ENCODE results near the gene CCDC33. TPM values are rescaled to one million over a fixed set of nuclear protein-coding genes. Genes with fewer than 3 reads are reported as not detected.

The CCDC33 gene
- total RNA-seq, 1 donor from 2014 or later: 0.41 TPM

DNA sequence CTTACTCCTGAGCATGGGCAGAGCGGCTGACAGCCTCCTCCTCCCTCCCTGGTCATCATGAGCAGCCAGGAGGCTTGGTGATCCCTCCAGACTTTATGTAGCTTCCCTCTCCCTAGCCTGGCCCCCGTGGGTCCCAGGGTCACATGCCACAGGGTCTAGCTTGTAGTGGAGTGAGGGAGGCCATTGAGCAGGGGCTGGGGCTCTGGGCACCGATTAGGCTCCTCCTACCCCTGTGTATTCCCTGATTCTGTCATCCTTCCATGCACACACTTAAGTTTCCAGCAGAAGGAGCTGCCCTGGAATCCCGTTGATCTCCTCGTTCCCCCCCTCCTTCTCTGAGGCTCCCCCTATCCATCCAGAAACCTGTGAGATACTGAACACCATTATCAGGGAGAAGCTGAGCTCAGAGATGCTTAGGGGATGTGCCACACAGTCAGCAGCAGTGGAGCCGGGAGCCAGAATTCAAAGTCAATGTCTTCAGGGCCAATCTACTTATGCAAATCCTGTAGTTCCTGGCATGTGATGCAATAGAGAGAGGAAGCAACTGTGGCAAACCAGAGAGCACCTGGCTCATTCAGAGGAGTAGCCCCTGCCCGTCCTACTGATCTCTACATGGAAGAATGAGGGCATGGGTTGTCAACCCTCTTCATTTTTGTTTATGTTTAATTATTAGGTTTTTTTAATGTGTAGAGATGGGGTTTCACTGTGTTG, 17.2 kb downstream of the CCDC33 start:
- DNase-seq (ENCODE audit: low spot score in 2 of 2) (no peak), FAIRE-seq (no peak)

DNA sequence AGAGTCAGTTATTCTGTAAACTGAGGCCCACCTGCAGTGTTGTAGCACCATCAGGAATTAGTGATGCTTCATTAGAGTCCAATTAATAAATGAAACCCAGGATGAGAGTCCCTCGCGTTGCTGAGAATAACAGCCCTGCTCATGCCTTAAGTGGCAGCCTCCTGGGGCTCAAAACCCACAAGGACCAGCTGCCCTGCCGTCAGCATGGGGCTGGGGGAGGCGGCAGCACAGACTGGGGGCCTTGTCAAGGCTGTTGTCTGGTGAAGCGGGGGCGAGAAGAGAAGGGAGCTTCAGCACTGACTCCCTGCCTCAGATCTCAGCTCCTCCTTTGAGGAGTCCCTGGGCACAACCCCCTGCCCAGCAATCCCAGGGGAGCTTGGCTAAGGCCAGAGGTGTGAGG, 21.0 kb downstream of the CCDC33 start:
- DNase-seq (ENCODE audit: low spot score in 2 of 2) (no peak), FAIRE-seq (no peak)

DNA sequence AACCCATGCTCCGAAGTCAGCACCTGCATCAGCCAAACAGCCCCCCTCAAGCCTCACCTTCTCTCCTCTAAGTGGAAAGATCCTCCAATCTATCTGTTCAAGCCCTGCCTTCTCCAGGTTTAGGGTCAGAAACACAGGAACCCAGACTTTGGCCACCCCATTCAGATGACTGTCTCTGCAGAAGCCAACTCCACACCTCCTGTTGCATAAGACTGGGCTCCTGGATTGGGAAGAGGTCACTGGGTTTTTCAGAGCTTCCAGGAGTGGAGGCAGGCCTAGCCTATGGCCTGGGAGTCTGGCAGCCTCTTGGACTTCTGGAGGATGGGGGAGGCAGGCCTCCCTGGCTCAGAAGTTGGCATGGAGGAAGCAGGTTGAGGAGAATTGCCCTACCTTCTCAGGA, 21.5 kb downstream of the CCDC33 start:
- FAIRE-seq: no peak
- no peak for DNase-seq (ENCODE audit: low spot score in 2 of 2)

DNA sequence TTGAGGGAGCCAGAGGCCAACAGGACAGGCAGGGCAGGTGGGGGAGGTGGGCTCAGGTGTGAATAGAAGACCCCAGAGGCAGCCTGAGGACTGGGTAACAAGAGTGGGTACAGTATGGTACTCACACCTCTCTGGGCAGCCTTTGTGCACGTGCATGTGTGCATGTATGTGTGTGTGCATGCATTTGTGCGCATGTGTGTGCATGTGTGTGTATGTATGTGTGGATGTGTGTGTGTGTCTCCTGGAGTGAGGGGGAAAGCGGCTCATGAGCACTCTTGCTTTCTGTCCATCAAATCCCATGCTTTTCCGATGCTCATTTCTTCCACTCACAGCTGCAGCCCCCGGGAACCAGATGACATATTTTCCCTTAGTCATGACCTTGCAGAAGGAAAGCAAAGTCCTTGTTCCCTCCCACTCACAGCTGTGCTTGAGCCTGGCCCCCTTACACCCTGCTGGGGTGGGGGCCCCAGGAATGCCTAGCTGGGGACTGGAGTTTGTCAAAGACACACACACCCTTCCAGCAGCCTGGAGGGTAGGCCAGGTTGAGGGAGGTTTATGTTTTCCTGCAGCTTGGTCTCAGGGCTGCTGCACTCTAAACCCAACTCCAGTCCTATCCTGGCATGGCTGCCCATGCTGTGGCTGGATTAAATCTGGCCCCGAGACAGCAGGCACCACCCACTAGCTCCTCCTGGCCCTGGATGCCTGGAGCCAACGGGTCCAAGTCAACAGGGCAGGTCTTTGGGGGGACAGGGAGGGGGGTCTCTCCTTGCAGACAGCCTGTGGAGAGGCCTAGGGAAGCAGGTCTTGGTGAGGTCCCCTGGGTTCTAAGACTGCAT, 22.5 kb downstream of the CCDC33 start:
- no peak for DNase-seq (ENCODE audit: low spot score in 2 of 2)
- no peak for FAIRE-seq

DNA sequence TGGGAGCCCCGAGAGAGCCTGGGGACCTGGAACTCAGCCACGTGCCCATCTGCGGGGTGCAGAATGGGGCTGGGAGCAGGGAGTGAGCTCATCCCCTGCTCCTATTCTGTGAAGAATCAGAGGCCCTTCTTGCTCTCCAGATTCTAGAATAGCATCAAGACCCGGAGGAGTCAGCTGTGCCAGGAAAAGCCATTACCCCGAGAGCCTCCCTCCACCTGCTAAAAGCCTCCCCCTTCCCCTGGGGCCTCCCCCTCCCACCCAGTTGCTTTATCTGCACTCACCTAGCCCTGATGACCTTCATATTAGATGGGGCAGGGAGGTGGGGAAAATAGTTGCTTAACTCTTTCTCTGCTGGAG, 23.1 kb downstream of the CCDC33 start:
- FAIRE-seq (no peak), DNase-seq (ENCODE audit: low spot score in 2 of 2) (no peak)

DNA sequence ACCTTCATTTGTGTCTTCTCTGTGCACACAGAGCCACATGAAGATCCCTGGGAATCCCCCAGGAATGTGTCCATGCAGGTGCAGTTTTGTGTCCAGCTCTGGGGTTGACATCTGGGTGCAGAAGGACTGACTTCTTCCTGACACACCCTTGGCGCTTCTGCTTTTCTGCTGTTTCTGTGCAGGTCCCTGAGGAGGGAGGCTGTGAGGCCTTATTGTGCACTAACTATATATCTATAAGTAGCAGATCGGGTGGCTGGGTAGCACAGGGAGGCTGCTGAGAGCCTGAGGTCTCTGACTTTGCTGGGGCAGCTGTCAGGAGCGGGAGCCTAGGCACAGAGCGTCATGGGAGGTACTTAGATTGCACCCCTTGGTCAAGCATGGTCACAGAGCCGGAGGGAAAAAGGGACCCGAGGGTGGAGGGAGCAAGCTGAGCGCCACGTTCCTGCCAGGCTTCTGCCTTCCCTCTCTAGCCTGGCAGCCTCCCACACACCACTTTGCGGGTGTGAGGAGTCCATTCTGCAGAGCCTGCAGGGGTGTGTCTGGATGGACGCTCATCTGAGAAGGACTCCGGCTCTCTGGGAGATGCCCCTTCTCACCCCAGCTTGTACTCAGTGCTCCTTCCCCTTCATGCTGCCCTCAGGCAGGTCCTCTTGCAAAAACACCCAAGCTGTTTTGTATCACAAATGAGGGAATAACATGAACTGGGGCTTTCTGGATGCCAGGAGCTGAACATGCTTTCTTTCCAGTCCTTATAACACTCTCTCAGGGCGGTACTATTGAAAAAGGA, 23.9 kb downstream of the CCDC33 start:
- FAIRE-seq (no peak), DNase-seq (ENCODE audit: low spot score in 2 of 2) (no peak)

DNA sequence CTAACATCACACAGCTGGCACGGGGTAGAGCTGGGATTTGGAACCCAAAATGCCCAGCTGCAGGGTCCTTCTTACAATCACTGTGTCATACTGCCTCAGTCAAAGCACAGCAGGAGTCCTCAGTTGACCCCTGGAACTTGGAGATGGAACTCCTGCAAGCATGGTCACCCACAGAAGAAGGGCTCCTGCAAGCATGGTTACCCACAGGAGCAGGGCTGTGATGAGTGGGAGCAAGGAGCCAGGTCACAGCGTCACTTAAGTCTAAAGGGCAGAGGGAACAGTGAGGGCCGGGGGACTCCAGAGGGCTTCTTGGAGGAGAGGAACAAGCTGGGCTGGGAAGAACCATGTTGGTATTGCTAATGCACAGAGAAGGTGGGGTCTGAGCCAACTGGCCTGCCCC, 24.9 kb downstream of the CCDC33 start:
- DNase-seq (ENCODE audit: low spot score in 2 of 2) (no peak), FAIRE-seq (no peak)

DNA sequence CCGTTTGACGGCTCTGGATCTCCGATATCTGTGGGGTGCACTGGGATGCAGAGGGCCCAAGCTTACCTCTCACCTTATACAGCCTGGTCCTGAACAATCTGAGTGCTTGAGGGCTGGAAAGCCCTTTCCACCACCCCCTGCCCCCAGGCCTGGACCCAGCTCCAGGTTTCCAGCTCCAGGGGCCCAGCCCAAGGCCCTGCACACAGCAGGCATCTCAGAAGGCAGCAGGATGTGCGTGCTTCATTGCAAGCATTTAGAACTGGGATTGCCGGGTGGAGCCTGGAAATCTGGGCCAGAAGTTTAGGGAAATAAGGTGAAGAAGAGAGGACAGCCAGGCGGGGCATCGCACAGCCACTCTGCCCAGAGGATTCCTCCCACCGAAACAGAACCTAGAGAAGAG, 25.6 kb downstream of the CCDC33 start:
- no peak for FAIRE-seq

DNA sequence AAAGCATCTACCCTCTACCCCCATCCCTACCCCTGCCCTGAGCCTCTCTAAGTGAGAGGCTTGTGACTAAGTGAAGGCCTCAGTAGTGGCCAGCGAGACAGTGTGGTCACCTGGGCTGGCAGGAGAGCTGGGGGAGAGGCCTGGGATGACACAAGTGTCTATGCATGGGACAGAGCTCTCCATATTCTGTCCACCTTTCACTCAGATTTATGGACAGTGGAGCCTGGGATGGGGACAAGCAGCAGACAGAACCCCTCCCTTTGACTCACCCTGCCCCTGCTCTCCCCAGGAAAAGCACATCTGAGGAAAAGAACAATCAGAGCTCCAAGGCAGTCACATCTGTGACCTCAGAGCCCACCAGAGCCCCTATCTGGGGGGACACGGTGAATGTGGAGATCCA, 26.0 kb downstream of the CCDC33 start:
- FAIRE-seq (no peak), DNase-seq (ENCODE audit: low spot score in 2 of 2) (no peak)

More for the DNA sequence above, 25.6 kb downstream of the CCDC33 start:
- DNase-seq (ENCODE audit: low spot score in 2 of 2): no peak

DNA sequence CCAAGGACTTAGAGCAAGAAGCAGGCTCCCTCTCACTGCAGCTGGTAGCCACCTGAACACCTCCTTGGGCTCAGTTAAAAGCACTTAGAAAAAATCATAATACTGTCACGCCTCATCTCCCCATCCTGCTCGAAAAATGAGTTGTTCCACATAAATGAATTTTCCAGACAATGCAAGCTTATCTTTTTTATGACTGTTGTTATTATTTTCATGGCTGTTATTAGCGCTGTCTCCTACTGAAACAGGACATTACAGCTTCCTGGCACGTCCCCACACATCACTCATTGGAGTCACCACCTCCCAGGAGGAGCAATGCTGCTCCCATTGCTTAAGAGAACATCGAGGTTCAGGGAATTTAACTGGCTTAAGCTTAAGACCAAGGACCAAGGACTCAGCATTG, 26.5 kb downstream of the CCDC33 start:
- FAIRE-seq: no peak
- no peak for DNase-seq (ENCODE audit: low spot score in 2 of 2)

DNA sequence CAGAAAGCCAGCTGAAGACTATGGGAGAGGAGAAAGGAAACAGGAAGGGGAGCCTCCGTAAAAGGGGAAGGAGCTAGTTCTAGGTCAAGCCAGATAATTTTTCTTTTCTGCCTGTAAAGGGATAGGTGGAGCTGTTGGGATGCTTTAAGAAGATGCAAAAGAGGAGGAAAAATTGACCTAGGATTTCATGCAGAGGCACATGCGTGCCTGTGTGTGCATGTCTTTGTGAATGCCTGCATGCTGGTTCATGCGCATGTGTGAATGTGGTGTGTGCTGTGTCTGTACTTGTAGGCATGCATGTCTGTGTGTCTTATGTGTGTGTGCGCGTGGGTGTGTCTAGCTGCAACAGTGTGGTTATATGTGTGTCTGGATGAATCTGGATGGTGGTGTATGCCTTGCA, 27.3 kb downstream of the CCDC33 start:
- no peak for FAIRE-seq

DNA sequence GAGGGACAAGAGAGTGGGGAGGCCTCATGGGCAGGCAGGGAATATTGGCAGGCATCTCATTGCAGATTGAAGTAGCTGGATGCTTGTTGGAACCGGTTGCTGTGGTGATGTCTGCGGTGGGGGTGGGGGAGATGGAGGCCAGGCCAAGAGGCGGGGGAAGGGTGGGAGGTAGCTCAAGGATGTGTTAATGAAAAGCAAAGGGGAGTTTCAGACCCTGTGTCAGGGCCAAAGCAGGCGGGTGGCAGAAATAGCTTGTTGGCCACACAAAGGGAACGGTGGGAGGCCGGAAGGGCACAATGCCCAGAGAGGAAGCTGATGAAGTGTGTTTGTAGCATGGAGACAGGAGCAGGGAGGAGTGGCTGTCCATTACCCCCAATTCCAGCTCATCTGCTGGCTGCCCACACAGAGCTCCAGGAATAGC, 28.0 kb downstream of the CCDC33 start:
- DNase-seq (ENCODE audit: low spot score in 2 of 2): no peak
- FAIRE-seq: no peak

More for the DNA sequence above, 27.3 kb downstream of the CCDC33 start:
- DNase-seq (ENCODE audit: low spot score in 2 of 2): no peak

DNA sequence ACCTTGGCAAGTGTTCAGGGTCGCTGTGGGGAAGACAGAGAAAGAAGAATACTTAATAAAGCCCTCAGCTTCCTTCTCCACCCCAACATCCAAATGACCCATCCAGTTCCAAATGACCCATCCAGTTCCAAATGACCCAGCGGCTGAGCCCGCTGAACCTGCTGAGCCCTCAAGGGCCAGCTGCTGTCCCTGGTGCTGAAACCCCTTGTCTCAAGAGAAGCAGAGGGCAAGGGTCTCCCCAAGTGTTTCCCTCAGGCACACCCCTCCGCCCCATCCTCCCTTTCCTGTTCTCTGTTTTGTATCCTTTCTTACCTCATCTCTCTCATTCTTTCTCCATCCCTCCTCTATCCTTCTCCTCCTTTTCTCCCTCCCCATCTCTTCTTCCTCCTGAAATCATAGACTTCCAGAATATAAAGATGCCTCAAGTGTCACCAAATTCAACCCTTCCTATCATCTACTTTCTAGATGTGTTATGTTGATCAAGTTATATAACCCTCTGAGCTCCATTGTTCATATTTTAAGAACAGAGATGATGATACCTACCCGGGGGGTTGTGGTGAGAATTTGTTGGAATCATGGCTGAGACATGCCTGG, 29.0 kb downstream of the CCDC33 start:
- DNase-seq (ENCODE audit: low spot score in 2 of 2) (no peak), FAIRE-seq (no peak)

DNA sequence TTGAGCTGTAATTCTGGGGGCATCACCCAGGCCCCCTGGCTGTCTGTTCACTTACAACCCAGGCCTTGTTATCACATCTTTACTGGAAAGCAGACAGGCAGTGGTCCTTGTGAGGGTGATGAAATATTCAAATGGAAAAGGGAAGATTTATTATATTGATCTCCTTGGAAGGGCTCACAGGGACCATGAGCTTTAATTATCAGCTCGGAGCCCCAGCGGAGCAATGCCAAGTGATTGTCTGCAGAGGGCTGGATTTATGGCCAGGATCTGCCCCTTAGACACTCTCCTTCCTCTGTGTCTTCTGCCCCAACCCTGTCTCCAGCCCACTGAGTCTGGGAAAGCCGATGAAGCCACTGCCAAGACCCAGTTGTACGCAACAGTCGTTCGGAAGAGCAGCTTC, 31.9 kb downstream of the CCDC33 start:
- FAIRE-seq: no peak
- DNase-seq (ENCODE audit: low spot score in 2 of 2): no peak

DNA sequence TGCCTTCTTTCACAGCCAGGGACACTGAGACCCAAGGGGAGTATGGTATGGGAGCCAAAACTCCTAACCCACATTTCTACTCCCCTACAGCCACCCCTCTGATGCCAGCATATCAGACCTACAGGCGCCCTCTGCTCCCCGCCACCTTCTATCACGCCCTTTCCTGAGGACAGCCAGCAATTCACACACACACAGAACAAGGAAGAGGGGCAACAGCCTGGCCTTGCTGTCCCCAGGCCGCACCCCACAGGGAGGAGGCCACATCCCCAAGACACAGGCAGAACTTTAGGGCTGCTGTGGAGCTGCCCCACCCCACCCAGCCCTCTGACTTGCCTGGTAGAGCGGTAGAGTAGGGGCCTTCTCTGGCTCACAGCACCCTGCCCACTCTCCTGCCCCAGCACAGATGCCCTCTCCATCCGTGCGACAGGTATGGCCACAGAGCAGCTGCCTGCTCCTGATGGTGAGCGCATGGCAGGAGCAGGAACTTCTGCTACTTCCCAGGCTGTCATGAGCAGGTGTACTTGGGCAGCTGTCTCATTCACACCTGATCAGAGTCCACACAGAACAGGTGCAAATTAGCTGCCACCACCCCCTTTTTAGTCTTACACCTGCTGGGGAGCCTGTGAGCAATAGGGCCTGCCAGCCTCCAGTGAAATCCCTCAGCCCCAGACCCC, 33.4 kb downstream of the CCDC33 start:
- no peak for DNase-seq (ENCODE audit: low spot score in 2 of 2)
- no peak for FAIRE-seq

DNA sequence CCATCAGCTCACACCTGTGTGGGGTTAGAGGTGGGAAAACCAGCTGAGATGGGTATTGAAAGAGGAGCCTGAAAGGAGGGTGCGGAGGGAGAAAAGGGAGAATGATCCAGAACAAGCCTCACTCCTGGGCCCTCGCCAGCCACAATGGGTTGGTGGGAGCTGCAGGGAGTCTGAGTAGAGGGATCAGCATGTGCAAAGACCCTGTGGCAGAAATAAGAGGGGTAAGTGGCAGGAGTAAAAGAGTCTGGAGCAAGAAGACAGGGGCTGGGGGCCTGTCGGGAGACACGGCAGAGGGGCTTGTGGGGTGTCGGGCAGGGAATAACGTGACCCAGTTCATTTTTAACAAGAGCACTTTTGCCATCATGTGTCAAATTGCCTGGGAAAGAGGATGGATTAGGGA, 34.0 kb downstream of the CCDC33 start:
- FAIRE-seq: no peak
- DNase-seq (ENCODE audit: low spot score in 2 of 2): no peak

DNA sequence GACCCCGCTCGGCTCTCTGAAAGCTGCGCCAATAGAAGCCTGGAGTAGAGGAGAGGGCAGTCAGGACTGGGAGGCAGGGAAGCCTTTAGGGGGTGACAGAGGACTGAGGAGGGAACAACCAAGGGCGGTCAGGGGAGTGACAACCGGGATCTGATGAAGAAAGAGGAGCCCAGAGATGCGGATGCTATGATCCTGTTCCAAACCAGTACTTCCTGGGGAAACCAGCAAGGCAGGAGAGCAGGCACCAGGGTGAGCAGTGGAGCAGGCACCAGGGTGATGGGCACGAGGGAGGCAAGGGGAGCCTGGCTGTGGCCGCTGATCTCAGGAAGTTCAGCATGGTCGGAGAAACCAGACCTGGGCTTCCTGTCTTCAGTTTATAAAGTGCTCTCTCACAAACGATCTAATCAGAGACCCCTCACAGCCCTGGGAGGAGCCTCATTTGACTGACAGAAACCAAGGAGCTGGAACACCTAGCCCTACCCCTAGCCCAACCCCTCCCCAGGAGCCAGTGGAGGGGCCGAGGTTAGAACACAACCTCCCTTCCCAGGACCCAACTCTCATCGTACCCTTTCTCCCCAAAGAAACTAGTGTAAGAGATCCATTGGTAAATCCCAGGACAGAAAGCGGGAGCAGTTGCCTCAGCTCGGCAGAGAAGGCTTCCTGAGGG, 34.9 kb downstream of the CCDC33 start:
- DNase-seq (ENCODE audit: low spot score in 2 of 2): no peak

DNA sequence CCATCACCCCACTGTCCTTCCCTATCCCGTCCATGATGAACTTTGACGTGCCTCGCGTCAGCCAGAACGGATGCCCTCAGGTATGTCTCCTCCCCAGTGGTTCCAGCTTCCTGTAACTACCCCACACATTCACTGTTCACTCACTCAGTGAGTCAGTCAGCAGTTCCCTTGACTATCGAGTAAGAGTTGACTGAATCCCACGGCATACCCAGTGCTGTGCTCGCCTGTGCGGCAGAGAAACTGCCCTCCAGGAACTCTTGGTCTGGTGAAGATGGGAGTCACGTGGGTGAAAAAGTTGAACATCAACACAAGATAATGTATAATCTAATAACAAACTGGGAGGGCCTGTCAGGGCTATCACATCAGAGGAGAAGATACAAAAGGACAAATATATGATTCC, 36.7 kb downstream of the CCDC33 start:
- DNase-seq (ENCODE audit: low spot score in 2 of 2) (no peak), FAIRE-seq (no peak)

More for the DNA sequence above, 34.9 kb downstream of the CCDC33 start:
- FAIRE-seq: no peak

DNA sequence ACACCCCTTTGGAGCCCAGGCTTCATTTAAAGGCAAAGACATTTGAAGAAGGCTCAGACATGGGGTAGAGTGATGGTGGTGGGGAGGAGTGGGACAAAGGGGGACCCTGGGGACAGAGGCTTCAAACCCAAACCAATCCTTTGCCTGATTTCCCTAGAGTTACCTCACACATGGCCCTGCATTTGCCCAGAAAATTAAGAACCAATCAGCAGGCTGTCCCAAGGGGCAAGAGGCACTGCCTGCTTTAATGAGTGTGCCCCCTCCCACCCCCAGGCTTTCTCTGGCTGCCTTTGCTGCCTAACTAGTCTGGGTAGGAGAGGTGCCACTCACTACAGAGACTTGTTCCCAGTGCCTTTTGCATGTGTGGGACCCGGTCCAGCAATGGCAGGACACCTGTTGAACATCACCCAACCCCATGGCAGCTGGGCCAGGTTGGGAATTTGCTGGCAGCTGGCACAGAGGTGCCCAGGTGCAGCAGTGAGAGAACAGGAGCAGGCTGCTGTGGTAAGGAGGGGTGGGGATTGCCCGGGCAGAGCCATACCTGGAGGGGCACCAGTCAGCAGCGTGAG, 38.4 kb downstream of the CCDC33 start:
- no peak for DNase-seq (ENCODE audit: low spot score in 2 of 2)
- FAIRE-seq: no peak

All from frontal cortex (tissue), 4 donors.